PC-9 (cell line): ENCODE measurements around the gene IDS.

Experiments used
- CTCF ChIP-seq: fragments of 200-600 bp; sonication (generic); conservative IDR thresholded peaks from 2 replicates; pipeline ENCODE4 v1.6.1; 2017; ENCODE audit warnings: mixed run types, antibody characterized with exemption, mild to moderate bottlenecking, moderate library complexity
- EZH2 ChIP-seq: fragments of 200-600 bp; sonication (generic); IDR thresholded peaks from 2 replicates; pipeline ENCODE4 v1.8.0; 2017; ENCODE audit warnings: antibody characterized with exemption, low read depth

GRCh38 chrX:149476513-149476912, 28.6 kb downstream of the IDS start:
- no peak for TF ChIP-seq CTCF
- no peak for TF ChIP-seq EZH2
